CD14-positive monocyte (primary cell): Measurements from ENCODE around the gene STIP1. TPM values are rescaled to one million over a fixed set of nuclear protein-coding genes. Genes with fewer than 3 reads are reported as not detected.

Experiments
- DNase-seq, 3 donors: peaks; one replicate each; pipeline ENCODE4 v3.0.0-alpha.2; 2011 to 2022
- H2AFZ ChIP-seq: 2 replicates; pipeline ENCODE4 v1.6.0; 2012; ENCODE audit warnings: mild to moderate bottlenecking, low read depth, low read length, inconsistent platforms; ENCODE audit not compliant: insufficient read depth, poor library complexity, severe bottlenecking
- H3K27ac ChIP-seq, 2 donors: 1 replicate in 1 of 2; 2 replicates in 1 of 2; pipeline ENCODE4 v1.5.1; 2012 to 2013; ENCODE audit warnings: low read length in 2 of 2, control low read depth in 1 of 2, inconsistent platforms in 1 of 2, low read depth in 1 of 2, mild to moderate bottlenecking in 1 of 2
- H3K27me3 ChIP-seq, 2 donors: one replicate each; pipeline versions ENCODE4 v1.6.0 to v1.6.1; 2011 to 2013; ENCODE audit warnings: low read length in 2 of 2; ENCODE audit not compliant: control insufficient read depth in 2 of 2, insufficient read depth in 2 of 2
- H3K36me3 ChIP-seq, 2 donors: replicated peaks in 1 of 2; 1 replicate in 1 of 2; 2 replicates in 1 of 2; pipeline versions ENCODE4 v1.5.1 to v1.6.1; 2012 to 2013; ENCODE audit warnings: low read length in 2 of 2, control low read depth in 1 of 2, inconsistent platforms in 1 of 2, mild to moderate bottlenecking in 1 of 2; ENCODE audit not compliant: insufficient read depth in 2 of 2, control insufficient read depth in 1 of 2
- H3K4me1 ChIP-seq, 2 donors: 1 replicate in 1 of 2; 2 replicates in 1 of 2; pipeline versions ENCODE4 v1.5.1 to v1.6.1; 2012 to 2013; ENCODE audit warnings: low read length in 2 of 2, control low read depth in 1 of 2, inconsistent platforms in 1 of 2, mild to moderate bottlenecking in 1 of 2, moderate library complexity in 1 of 2; ENCODE audit not compliant: insufficient read depth in 2 of 2, control insufficient read depth in 1 of 2
- H3K4me2 ChIP-seq: replicated peaks from 2 replicates; pipeline ENCODE3; 2012; ENCODE audit warnings: low read length, moderate library complexity, mild to moderate bottlenecking; ENCODE audit not compliant: poor library complexity, severe bottlenecking; ENCODE audit errors: extremely low read depth
- H3K4me3 ChIP-seq, 3 experiments: fragments of 200-600 bp in 1 of 3; sonication (generic) in 1 of 3; replicated peaks in 1 of 3; 1 replicate in 2 of 3; 2 replicates in 1 of 3; pipeline ENCODE4 v1.5.1; 2011 to 2013; ENCODE audit warnings: low read length in 3 of 3, mild to moderate bottlenecking in 3 of 3, control low read depth in 2 of 3, low read depth in 2 of 3, inconsistent platforms in 1 of 3, moderate library complexity in 1 of 3
- H3K79me2 ChIP-seq: 2 replicates; pipeline ENCODE4 v1.6.0; 2012; ENCODE audit warnings: mild to moderate bottlenecking, control low read depth, inconsistent platforms, low read length, moderate library complexity; ENCODE audit not compliant: insufficient read depth
- H3K9ac ChIP-seq: 2 replicates; pipeline ENCODE4 v1.6.0; 2017; ENCODE audit warnings: low read length, mild to moderate bottlenecking; ENCODE audit not compliant: insufficient read depth, poor library complexity, severe bottlenecking
- H3K9me3 ChIP-seq, 2 donors: replicated peaks in 1 of 2; 1 replicate in 1 of 2; 2 replicates in 1 of 2; pipeline versions ENCODE4 v1.5.1 to v1.6.1; 2012 to 2013; ENCODE audit warnings: low read length in 2 of 2, control low read depth in 1 of 2; ENCODE audit not compliant: control insufficient read depth in 1 of 2, insufficient read depth in 1 of 2
- H4K20me1 ChIP-seq: 2 replicates; pipeline ENCODE4 v1.6.0; 2012; ENCODE audit warnings: mild to moderate bottlenecking, low read length, control low read depth, moderate library complexity; ENCODE audit not compliant: insufficient read depth
- H3K27ac Mint-ChIP-seq, 7 donors: one replicate each; pipeline ENCODE4 v1.8.0; 2020; ENCODE audit warnings: mild to moderate bottlenecking in 7 of 7, mixed read lengths in 7 of 7, moderate library complexity in 6 of 7, inconsistent platforms in 2 of 7
- H3K27me3 Mint-ChIP-seq, 3 donors: one replicate each; pipeline ENCODE4 v1.8.0; 2021 to 2022; ENCODE audit warnings: low read depth in 3 of 3, mild to moderate bottlenecking in 3 of 3, mixed read lengths in 3 of 3, moderate library complexity in 3 of 3, inconsistent platforms in 1 of 3
- H3K36me3 Mint-ChIP-seq, 2 donors: one replicate each; pipeline ENCODE4 v1.8.0; 2020; ENCODE audit warnings: mixed read lengths in 2 of 2, inconsistent platforms in 1 of 2, mild to moderate bottlenecking in 1 of 2
- H3K4me1 Mint-ChIP-seq: one replicate; pipeline ENCODE4 v1.8.0; 2020; ENCODE audit warnings: mild to moderate bottlenecking, mixed read lengths
- H3K4me3 Mint-ChIP-seq, 2 donors: one replicate each; pipeline ENCODE4 v1.8.0; 2020; ENCODE audit warnings: mild to moderate bottlenecking in 2 of 2, mixed read lengths in 2 of 2, moderate library complexity in 1 of 2
- H3K9me3 Mint-ChIP-seq, 7 donors: one replicate each; pipeline ENCODE4 v1.8.0; 2020 to 2022; ENCODE audit warnings: mixed read lengths in 7 of 7, mild to moderate bottlenecking in 6 of 7, moderate library complexity in 6 of 7, inconsistent platforms in 2 of 7
- CTCF ChIP-seq: fragments of 200-600 bp; IDR thresholded peaks from one replicate; pipeline ENCODE4 v1.8.0; 2022; ENCODE audit warnings: antibody characterized with exemption, mild to moderate bottlenecking
- WGBS: methylation state at CpG from one replicate; pipeline ENCODE4 v1.1.5; 2013; ENCODE audit warnings: missing lambda C conversion rate; ENCODE audit not compliant: insufficient coverage; 5-methylcytosine and 5-hydroxymethylcytosine counted together
- intact Hi-C, 2 donors: fragments of 100-400 bp; cut with micrococcal nuclease; formaldehyde crosslinking; loops; one replicate each; pipeline versions ENCODE4 v1.15.0 to v1.15.1; 2023
- polyA plus RNA-seq, 3 donors: library from polyadenylated mRNA; depleted of rRNA in 1 of 3; unstranded in 2 of 3; stranded (reverse) in 1 of 3; fragments of 300-500 nt in 2 of 3; fragments of >200 nt in 1 of 3; fragmentation: Illumina TruSeq in 2 of 3; gene quantifications; 1 replicate in 2 of 3; 2 replicates in 1 of 3; pipeline ENCODE4 v1.2.3, GENCODE V29; 2012 to 2021

The STIP1 gene
- polyA plus RNA-seq, 3 donors: 44.5 to 52.0 (median 51.1) TPM

GRCh38 chr11:64208796-64209562, 23.0 kb downstream of the STIP1 start:
- Mint-ChIP-seq H3K27me3 (peaks cover 0 to 2% (median 0%) of the 10 kb centered on the region in 3 donors), H3K36me3 (peaks cover 52 to 59% of the 10 kb centered on the region in 2 donors), H3K4me3 (peak overlapping the region; percentile 42 to 98), H3K9me3 (peaks cover 0 to 1% (median 0%) of the 10 kb centered on the region in 7 donors), H3K4me1 (peaks cover 48% of the 10 kb centered on the region), H3K27ac (peak overlapping the region; percentile 88 to 99 (median 98))
- intact Hi-C loops: loop anchor here (5.0 kb wide), 1 partner anchor 33 kb away; the partner anchor contains the start of gene FKBP2 (in 2 of the 2)
- peaks cover 70% of the 10 kb centered on the region for H3K79me2 ChIP-seq
- H3K9me3 ChIP-seq: no peaks in the 10 kb centered on the region
- 72% methylated on average over 18 of the region's 18 CpGs for WGBS
- peak overlapping the region; percentile 94 for H3K4me2 ChIP-seq
- no peak for TF ChIP-seq CTCF
- peaks cover 68% of the 10 kb centered on the region for H4K20me1 ChIP-seq
- peak overlapping the region; percentile 98 to 99 for H3K27ac ChIP-seq
- DNase-seq: peak in 1 of 3 donors; percentile 9
- H3K9ac ChIP-seq: peak overlapping the region; percentile 97
- H2AFZ ChIP-seq: no peak overlapping the region
- peaks cover 43 to 53% of the 10 kb centered on the region in 2 donors for H3K4me1 ChIP-seq
- peaks cover 55% of the 10 kb centered on the region in 2 donors for H3K36me3 ChIP-seq
- no peaks in the 10 kb centered on the region for H3K27me3 ChIP-seq
- H3K4me3 ChIP-seq: peak overlapping the region in 1 of 3 experiments; percentile 98

- peaks cover 0 to 2% (median 0%) of the 10 kb centered on the region in 3 donors for H3K27me3 Mint-ChIP-seq
- H3K79me2 ChIP-seq: peaks cover 72% of the 10 kb centered on the region
- H3K9me3 ChIP-seq: no peaks in the 10 kb centered on the region
- no peak overlapping the region for H3K4me2 ChIP-seq
- H3K9me3 Mint-ChIP-seq: peaks cover 0 to 1% (median 0%) of the 10 kb centered on the region in 7 donors
- H4K20me1 ChIP-seq: peaks cover 73% of the 10 kb centered on the region
- H3K27ac Mint-ChIP-seq: peak overlapping the region; percentile 13 to 99 (median 98)
- no peak overlapping the region for H2AFZ ChIP-seq
- peaks cover 53 to 57% of the 10 kb centered on the region in 2 donors for H3K36me3 ChIP-seq
- H3K4me3 Mint-ChIP-seq: peak overlapping the region in 1 of 2 donors; percentile 98
- H3K27me3 ChIP-seq: no peaks in the 10 kb centered on the region
- H3K9ac ChIP-seq: no peak overlapping the region
- intact Hi-C loops: loop anchor here (5.0 kb wide), 1 partner anchor 33 kb away; the partner anchor contains the start of gene FKBP2 (in 2 of the 2)
- peaks cover 43% of the 10 kb centered on the region for H3K4me1 Mint-ChIP-seq
- peak overlapping the region in 1 of 3 experiments; percentile 98 for H3K4me3 ChIP-seq
- WGBS: 82% methylated on average over 5 of the region's 8 CpGs
- H3K4me1 ChIP-seq: peaks cover 39 to 48% of the 10 kb centered on the region in 2 donors
- TF ChIP-seq CTCF: no peak
- DNase-seq: no peak
- H3K36me3 Mint-ChIP-seq: peaks cover 51 to 59% of the 10 kb centered on the region in 2 donors
- peak overlapping the region; percentile 98 to 99 for H3K27ac ChIP-seq
These were observed 23.5 kb downstream of the STIP1 start for GRCh38 chr11:64209563-64209843.
